AG08395 (cell line): ENCODE results near the gene CCSAP.

Source experiments
- DNase-seq: peaks from one replicate; pipeline ENCODE4 v3.0.0; 2012; ENCODE audit warnings: mixed read lengths, low spot score

CCSAP gene

DNA sequence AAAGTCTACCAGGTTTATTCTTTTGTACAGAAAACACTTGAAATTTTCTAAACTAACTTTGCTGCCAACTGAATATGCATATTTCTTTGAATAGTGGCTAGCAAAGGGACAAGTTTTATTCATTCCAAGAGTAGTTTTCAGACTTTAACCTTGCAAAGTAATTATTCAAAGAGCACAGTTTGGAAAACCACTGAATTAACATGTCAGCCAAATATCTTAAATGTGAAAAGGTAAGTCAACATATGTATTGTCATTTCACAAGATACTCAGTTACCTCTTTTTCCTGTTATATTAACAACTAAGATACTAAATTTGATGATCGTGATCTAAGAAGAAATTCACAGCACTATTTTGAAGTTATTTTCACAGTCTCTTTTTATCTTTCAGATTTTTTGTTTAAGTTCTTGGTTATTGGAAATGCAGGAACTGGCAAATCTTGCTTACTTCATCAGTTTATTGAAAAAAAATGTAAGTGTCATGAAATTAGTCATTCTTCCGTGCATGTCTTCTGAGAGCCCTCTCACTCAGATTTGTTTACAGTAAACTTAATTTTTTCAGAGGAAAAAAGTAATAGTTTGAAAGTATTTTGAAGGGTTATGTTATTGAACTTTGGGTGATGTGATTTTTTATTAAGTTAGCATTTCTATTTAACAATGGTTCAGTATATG lies 56.6 kb downstream of the CCSAP start:
- no peak for DNase-seq

- no peak for DNase-seq
These were observed 57.4 kb downstream of the CCSAP start for GRCh38 chr1:229285440-229285839.

DNA sequence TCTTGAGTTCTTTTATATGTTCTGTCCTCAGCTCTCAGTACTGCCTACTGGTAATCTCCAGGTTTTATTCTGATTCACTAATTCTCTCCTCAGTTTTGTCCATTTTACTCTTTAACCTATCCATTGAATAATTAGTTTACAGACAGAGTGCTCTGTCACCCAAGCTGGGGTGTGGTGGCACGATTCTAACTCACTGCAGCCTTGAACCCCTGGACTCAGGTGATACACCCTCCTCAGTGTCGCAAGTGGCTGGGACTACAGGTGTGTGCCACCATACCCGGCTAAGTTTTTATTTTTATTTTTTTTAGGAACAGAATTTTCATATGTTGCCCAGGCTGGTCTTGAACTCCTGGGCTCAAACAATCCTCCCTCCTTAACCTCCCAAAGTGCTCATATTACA lies 58.0 kb downstream of the CCSAP start:
- DNase-seq, result no peak

GRCh38 chr1:229283183-229283611 lies 59.6 kb downstream of the CCSAP start:
- DNase-seq, result no peak

GRCh38 chr1:229282295-229282823 lies 60.5 kb downstream of the CCSAP start:
- no peak for DNase-seq

GRCh38 chr1:229281339-229281926 lies 61.4 kb downstream of the CCSAP start:
- DNase-seq, result no peak

GRCh38 chr1:229280921-229281320 lies 61.9 kb downstream of the CCSAP start:
- no peak for DNase-seq

- no peak for DNase-seq
These were observed 62.6 kb downstream of the CCSAP start for GRCh38 chr1:229280037-229280828.

DNA sequence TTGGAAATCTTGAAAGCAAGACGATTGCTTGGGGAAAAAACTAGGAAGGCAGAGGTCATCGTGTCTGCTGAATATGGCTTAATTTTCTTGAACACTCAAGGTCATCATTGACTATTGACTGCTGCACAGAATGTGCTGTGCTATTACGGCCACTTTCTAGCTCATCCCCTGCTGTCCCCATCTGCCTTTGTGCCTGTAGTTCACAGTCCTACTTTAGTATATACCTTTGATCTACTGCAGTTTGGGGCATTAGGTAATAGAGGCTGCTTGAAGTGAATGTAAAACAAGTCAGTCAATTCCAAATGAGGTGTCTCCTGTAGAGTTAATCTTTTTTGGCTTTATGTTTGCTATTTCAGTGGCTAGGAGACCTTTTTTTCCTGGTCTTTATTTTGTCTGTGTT lies 63.6 kb downstream of the CCSAP start:
- DNase-seq, result no peak

DNA sequence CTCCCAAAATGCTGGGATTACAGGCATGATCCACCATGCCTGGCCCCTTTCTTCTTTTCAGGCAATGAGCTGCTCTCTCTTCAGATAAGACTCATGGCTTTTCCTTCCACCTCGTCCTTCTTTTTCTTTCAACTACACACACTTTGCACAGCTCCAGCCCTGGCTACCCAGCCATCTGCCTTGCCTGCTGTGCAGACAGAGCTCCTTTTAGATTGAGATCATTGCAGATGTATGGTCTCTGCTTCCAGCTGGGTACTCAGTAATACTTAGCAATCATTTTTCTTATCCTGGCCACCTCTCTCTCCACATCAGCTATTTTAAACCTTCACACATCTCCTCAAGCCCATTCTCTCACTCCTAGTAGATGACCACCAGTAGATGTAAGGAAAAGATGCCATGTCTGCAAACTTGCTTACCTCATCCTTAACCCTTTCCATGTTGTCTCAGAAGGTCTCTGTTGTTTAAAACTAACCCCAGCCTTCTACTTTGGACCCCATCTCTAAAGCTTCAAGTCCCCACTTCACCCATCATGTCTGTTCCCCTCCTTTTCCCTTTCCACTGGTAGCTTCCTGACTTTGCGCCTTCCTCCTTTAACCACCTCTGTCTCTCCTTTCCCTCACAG lies 64.6 kb downstream of the CCSAP start:
- DNase-seq, result no peak

GRCh38 chr1:229275005-229275404 lies 67.8 kb downstream of the CCSAP start:
- DNase-seq, result no peak

DNA sequence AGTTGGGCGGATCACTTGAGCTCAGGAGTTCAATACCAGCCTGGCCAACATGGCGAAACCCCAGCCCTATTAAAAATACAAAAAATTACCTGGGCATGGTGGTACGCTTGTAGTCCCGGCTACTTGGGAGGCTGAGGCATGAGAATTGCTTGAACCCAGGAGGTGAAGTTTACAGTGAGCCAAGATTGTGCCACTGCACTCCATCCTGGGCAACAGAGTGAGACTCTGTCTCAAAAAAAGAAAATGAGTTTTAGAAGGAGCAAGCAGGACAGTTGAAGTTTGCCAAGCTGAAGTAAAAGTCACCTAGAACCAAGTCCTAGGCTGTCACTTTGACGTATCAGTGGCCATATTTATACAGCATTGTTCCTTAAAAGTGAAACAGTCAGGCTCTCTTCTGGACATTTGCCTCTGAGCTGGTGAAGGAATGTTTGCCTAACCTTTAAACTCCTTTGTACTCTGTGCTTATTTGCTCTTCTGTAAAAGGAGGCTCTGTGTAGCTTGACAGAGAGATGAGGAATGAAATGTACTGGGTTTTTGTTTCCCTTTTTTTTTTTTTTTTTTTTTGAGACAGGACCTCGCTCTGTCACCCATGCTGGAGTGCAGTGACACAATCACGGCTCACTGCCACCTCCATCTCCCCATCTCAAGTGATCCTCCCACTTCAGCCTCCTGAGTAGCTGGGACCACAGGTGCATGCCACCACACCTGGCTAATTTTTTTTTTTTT lies 69.2 kb downstream of the CCSAP start:
- DNase-seq, result no peak

DNA sequence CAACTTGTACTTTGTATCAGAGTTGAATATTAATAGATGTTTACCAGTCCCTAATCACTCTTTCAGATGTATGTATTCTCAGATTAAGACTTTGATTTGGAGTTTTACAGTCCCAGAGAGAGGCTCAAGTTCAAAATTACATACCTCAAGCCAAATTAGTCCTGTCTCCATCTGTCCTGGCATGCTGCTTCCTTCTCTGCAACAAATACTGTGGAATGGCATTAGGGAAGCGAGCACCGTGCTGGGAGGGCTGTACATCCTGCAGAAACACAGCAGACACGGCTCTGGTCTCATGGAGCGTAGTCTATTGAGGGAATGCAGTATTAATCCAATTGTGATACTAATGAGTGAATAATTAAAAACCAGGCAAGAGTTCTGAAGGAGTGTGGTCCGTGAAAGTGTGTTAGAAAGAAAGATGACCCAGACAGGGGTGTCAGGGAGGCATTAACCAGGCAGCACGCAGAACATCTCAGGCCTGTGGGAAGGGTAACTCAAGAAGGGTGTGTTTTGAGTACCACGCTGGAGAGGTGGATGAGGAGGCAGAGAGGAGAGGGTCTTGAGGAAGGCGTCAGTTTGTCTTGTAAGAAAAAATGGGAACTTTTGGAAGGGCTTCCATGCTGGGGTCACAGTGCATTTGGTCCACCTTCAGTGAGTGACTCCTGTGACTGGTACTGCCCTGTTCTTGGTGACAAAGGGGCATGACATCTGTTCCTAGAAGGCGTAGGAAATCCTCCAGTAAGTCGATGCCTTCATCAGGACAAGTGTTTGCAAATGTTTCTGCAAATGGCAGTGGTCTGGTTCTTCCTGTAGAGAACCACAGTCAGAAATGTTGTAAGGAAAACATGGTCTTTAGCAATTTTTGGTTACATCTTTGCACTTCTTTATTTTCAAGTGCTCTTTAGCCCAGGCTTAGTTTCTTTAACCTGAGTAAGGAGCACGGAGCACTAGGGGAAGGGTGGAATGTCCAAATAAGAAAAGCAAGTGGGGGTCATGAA lies 70.4 kb downstream of the CCSAP start:
- no peak for DNase-seq

DNA sequence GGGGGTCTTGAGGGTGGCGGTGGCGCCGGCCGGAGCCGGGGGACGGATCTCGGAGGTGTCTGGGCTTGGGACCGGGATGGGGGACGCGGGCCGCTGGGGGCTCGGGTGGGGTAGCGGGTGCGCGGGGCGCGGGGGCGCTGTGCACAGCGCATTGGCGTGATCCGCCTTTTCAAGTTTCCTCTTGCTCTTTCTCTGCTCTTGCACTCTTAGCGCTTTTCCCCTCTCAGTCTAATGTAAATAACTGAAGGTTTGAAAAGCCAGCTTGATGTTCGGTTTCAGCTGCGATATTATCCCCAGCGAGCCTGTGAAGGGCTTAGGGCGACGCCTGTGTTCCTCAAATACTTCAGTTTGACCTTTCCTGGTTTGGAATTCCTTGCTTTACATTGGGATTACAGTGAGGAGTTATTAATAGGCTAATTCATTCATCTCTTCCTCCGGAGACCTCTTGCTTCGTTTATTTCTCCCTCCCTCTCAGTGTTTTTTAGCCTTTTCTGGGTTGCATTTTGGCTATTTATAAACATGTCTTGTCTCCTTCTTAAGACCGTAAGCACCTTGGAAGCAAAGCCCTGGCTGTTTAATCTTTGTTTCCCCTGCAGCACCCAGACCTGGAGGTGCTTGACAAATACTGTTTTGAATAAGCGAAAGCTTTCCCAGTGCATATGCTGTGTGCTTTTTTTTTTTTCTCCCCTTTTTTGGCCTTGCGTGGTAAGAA lies 71.2 kb downstream of the CCSAP start:
- peak; percentile 22 for DNase-seq
